HUES6 (cell line): ENCODE data around the gene SSTR5.

Experiments
- H3K27ac ChIP-seq: 2 replicates; pipeline ENCODE4 v1.7.0; 2013; ENCODE audit warnings: low read depth, mild to moderate bottlenecking, low read length, inconsistent platforms
- H3K27me3 ChIP-seq: 2 replicates; pipeline ENCODE4 v1.6.1; 2013; ENCODE audit warnings: low read length; ENCODE audit not compliant: control insufficient read depth, insufficient read depth
- H3K36me3 ChIP-seq: 2 replicates; pipeline ENCODE4 v1.6.1; 2013; ENCODE audit warnings: low read length; ENCODE audit not compliant: control insufficient read depth, insufficient read depth
- H3K4me1 ChIP-seq: 2 replicates; pipeline ENCODE4 v1.6.1; 2013; ENCODE audit warnings: low read length; ENCODE audit not compliant: control insufficient read depth, insufficient read depth
- H3K4me3 ChIP-seq: 2 replicates; pipeline ENCODE4 v1.5.1; 2013; ENCODE audit warnings: low read depth, low read length
- H3K9ac ChIP-seq: one replicate; pipeline ENCODE4 v1.6.1; 2013; ENCODE audit warnings: mild to moderate bottlenecking, low read length
- H3K9me3 ChIP-seq: 2 replicates; pipeline ENCODE4 v1.6.1; 2013; ENCODE audit warnings: low read depth, low read length; ENCODE audit not compliant: control insufficient read depth, insufficient read depth

The SSTR5 gene

GRCh38 chr16:1112506-1113184, 40.1 kb downstream of the SSTR5 start:
- Histone ChIP-seq H3K4me3 (no peak overlapping the region), H3K27me3 (peaks cover 44% of the 10 kb centered on the region), H3K4me1 (no peaks in the 10 kb centered on the region; the same call in 1 of the 2 replicates), H3K9ac (no peak overlapping the region), H3K36me3 (no peaks in the 10 kb centered on the region), H3K9me3 (no peaks in the 10 kb centered on the region), H3K27ac (no peak overlapping the region)

- H3K4me3 ChIP-seq, result no peak overlapping the region
- H3K9me3 ChIP-seq, result no peaks in the 10 kb centered on the region
- no peak overlapping the region for H3K9ac ChIP-seq
- no peaks in the 10 kb centered on the region for H3K36me3 ChIP-seq
- no peaks in the 10 kb centered on the region for H3K4me1 ChIP-seq
- H3K27me3 ChIP-seq, result peaks cover 35% of the 10 kb centered on the region
- no peak overlapping the region for H3K27ac ChIP-seq
Observed at GRCh38 chr16:1113489-1113888, 40.9 kb downstream of the SSTR5 start.

- H3K4me1 ChIP-seq, result no peaks in the 10 kb centered on the region
- H3K9ac ChIP-seq, result no peak overlapping the region
- no peaks in the 10 kb centered on the region for H3K36me3 ChIP-seq
- no peaks in the 10 kb centered on the region for H3K9me3 ChIP-seq
- H3K27me3 ChIP-seq, result peaks cover 30% of the 10 kb centered on the region
- H3K27ac ChIP-seq, result no peak overlapping the region
- H3K4me3 ChIP-seq, result no peak overlapping the region
Observed at GRCh38 chr16:1113889-1114526, 41.5 kb downstream of the SSTR5 start.

- Histone ChIP-seq H3K4me1 (no peaks in the 10 kb centered on the region), H3K27ac (no peak overlapping the region), H3K9ac (no peak overlapping the region), H3K4me3 (no peak overlapping the region), H3K27me3 (peaks cover 12% of the 10 kb centered on the region), H3K9me3 (no peaks in the 10 kb centered on the region), H3K36me3 (no peaks in the 10 kb centered on the region)
Observed at GRCh38 chr16:1116693-1117077, 44.1 kb downstream of the SSTR5 start.

GRCh38 chr16:1117176-1117900, 44.8 kb downstream of the SSTR5 start:
- Histone ChIP-seq H3K36me3 (no peaks in the 10 kb centered on the region), H3K27me3 (peaks cover 8% of the 10 kb centered on the region; the same call in 1 of the 2 replicates)

GRCh38 chr16:1117926-1118325, 45.4 kb downstream of the SSTR5 start:
- Histone ChIP-seq H3K36me3 (no peaks in the 10 kb centered on the region), H3K4me1 (no peaks in the 10 kb centered on the region), H3K9ac (no peak overlapping the region), H3K4me3 (no peak overlapping the region), H3K9me3 (no peaks in the 10 kb centered on the region), H3K27me3 (peaks cover 2% of the 10 kb centered on the region; the same call in 1 of the 2 replicates), H3K27ac (no peak overlapping the region)

More at GRCh38 chr16:1117176-1117900, 44.8 kb downstream of the SSTR5 start:
- Histone ChIP-seq H3K4me3 (no peak overlapping the region), H3K27ac (no peak overlapping the region), H3K9me3 (no peaks in the 10 kb centered on the region), H3K4me1 (no peaks in the 10 kb centered on the region), H3K9ac (no peak overlapping the region)

GRCh38 chr16:1119129-1119528, 46.6 kb downstream of the SSTR5 start:
- Histone ChIP-seq H3K4me3 (no peak overlapping the region), H3K27ac (no peak overlapping the region), H3K36me3 (no peaks in the 10 kb centered on the region), H3K4me1 (no peaks in the 10 kb centered on the region), H3K9ac (no peak overlapping the region), H3K9me3 (no peaks in the 10 kb centered on the region), H3K27me3 (no peaks in the 10 kb centered on the region)

GRCh38 chr16:1119766-1120576, 47.4 kb downstream of the SSTR5 start:
- H3K9me3 ChIP-seq, result no peaks in the 10 kb centered on the region
- H3K27me3 ChIP-seq, result no peaks in the 10 kb centered on the region
- H3K4me1 ChIP-seq, result no peaks in the 10 kb centered on the region
- H3K9ac ChIP-seq, result no peak overlapping the region
- no peaks in the 10 kb centered on the region for H3K36me3 ChIP-seq
- H3K4me3 ChIP-seq, result no peak overlapping the region
- no peak overlapping the region for H3K27ac ChIP-seq

GRCh38 chr16:1120577-1120941, 48.0 kb downstream of the SSTR5 start:
- Histone ChIP-seq H3K4me3 (no peak overlapping the region), H3K9ac (no peak overlapping the region), H3K27me3 (no peaks in the 10 kb centered on the region)

GRCh38 chr16:1121009-1121408, 48.5 kb downstream of the SSTR5 start:
- Histone ChIP-seq H3K9ac (no peak overlapping the region), H3K4me3 (no peak overlapping the region), H3K36me3 (no peaks in the 10 kb centered on the region), H3K27ac (no peak overlapping the region), H3K9me3 (no peaks in the 10 kb centered on the region), H3K4me1 (no peaks in the 10 kb centered on the region), H3K27me3 (no peaks in the 10 kb centered on the region)

More at GRCh38 chr16:1120577-1120941, 48.0 kb downstream of the SSTR5 start:
- Histone ChIP-seq H3K4me1 (no peaks in the 10 kb centered on the region), H3K9me3 (no peaks in the 10 kb centered on the region), H3K36me3 (no peaks in the 10 kb centered on the region), H3K27ac (no peak overlapping the region)
